HK-2 (cell line): ENCODE results near the gene PPP1R12B.
"Not testable (repeated sequence)": the region's sequence is repeated elsewhere in the genome, so short reads cannot be mapped to it uniquely, and the experiment has no call there.

ENCODE experiments used
- DNase-seq: peaks from one replicate; pipeline ENCODE4 v3.0.0-alpha.2; 2018; ENCODE audit not compliant: unreplicated experiment

Gene PPP1R12B

GRCh38 chr1:202452508-202452907 lies 104.0 kb downstream of the PPP1R12B start:
- DNase-seq: no peak

GRCh38 chr1:202456372-202457169 lies 108.1 kb downstream of the PPP1R12B start:
- not testable (repeated sequence) for DNase-seq

GRCh38 chr1:202458651-202459050 lies 110.2 kb downstream of the PPP1R12B start:
- not testable (repeated sequence) for DNase-seq

- DNase-seq: not testable (repeated sequence)
These were observed 111.1 kb downstream of the PPP1R12B start for GRCh38 chr1:202459470-202460142.

DNA sequence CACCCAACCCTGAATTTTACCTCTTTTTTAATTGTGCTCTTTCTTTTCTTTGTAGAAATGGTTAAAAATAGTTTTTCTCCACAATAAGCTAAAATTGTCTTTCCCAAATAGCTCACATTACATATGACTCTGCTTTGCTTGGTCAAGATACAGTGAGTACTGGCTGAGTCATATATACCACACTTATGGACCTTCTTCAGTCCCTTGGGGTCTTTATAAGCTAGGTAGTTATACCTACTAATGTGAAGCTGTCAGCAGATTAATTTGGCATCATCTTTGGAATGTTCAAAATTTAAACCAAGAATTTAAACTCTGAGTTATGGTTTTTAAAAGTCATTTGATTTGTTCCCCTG lies 111.6 kb downstream of the PPP1R12B start:
- not testable (repeated sequence) for DNase-seq

DNA sequence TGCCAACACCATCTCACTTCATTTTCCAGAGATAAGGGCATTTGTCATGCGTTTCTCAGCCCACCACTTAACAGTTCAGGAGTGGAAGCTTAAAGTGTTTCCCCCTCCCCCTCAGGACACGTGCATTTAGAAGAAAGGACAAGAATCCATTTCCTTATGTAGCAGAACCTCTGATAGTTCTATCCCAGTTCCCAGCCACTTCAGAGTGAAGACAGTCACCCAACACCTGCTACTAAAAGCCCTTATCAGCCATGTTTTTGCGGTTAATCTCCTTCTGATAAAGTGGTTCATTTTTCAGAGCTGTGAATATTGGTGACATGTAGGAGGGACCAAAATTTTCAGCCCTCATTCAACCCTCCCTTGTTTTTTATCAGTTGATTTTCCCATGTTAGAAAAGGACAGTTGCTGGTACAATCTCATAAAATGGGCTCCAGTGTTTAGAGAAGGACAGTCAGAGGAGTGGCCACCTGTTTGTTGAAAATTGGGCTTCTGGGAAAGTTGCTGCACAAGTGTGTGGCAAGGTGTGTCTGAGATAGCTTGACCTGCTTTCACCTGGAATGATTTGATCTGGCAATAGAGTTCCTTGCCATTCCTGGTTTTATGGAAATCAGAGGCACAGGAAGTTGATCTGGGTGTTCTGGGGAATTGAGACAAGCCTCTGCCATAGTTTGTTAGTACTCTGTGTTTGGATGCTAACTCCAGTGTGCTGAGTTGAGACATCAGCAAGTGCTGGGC lies 114.0 kb downstream of the PPP1R12B start:
- no peak for DNase-seq

- not testable (repeated sequence) for DNase-seq
These were observed 115.7 kb downstream of the PPP1R12B start for GRCh38 chr1:202464153-202464742.

GRCh38 chr1:202465644-202466270 lies 117.3 kb downstream of the PPP1R12B start:
- not testable (repeated sequence) for DNase-seq

GRCh38 chr1:202466339-202466738 lies 117.8 kb downstream of the PPP1R12B start:
- not testable (repeated sequence) for DNase-seq

- not testable (repeated sequence) for DNase-seq
These were observed 118.9 kb downstream of the PPP1R12B start for GRCh38 chr1:202467381-202467780.

DNA sequence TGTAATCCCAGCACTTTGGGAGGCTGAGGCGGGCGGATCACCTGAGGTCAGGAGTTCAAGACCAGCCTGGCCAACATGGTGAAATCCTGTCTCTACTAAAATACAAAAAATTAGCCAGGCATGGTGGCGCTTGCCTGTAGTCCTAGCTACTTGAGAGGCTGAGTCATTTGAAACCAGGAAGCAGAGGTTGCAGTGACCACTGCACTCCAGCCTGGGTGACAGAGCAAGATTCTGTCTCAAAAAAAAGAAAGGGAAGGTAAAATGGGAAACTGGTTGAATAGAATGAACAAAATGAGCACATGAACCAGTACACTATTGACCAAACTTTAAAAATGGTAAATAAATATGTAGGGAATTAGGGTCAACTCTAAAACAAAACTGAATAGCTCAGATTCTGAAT lies 120.2 kb downstream of the PPP1R12B start:
- DNase-seq: peak; percentile 24

DNA sequence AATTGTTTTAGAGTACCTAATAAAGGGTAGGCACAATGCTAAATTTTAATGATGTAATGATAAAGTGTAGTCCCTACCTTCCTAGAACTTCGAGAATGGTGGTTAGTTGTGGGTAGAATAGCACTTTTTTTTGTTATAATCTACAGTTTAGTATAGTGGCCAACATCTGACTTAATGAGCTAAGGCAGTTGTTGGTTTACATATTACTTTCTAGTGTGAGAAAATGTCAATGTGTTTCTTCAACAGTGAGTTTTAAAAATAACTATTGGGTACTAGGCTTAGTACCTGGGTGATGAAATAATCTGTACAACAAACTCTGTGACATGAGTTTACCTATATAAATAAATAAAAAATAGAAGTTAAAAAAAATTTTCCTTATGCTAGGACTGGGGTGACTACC lies 120.6 kb downstream of the PPP1R12B start:
- not testable (repeated sequence) for DNase-seq

DNA sequence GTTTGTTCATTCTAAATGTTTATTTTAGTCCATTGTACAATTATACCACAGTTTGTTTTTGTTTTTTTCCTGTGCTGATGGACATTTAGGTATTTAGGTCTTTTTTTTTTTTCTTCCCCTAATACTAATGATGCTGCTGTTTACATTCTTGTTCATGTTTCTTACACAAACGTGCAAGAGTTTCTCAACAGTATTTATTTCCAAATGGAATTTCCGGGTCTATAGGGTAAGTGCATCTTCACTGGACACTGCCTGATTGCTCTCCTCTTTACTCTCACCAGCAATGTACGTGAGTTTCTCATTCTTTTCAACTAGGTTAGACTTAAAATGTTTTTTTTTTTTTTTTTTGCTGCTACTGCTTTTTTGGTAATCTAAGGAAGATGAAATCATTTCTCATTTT lies 122.7 kb downstream of the PPP1R12B start:
- DNase-seq: no peak

DNA sequence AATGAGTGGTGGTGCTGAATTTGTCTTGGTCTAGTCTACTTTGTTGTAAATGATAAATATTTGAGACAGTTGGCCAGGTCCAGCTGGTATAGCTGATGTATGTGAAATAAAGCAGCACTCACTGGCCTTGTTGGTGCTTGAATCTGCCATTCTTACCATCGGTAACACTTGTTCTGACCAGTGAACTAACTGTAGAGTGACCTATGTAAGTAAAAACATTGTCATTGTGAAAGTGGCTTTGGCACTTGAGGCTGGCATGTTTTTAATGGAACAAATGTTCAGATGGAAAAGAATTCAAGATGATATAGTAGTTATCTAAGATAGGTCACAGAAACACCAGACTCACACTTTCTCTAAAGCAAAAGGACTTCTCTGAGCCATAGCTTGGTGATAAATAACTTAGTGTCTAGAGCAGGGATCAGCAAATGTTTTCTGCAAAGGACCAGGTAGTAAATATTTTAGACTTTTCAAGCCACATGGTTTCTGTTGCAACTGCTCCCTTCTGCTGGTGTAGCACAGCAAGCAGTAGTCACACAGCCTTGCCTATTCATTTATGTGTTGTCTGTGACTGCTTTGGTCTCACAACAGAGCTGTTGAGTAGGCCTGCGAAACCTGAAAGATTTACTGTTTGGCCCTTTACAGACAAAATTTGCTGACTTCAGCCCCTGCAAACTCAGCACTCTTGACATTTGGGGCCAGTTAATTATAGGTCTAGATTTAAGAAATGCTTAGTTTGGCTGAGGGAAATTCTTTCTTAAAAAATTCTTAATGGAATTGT lies 124.0 kb downstream of the PPP1R12B start:
- not testable (repeated sequence) for DNase-seq

DNA sequence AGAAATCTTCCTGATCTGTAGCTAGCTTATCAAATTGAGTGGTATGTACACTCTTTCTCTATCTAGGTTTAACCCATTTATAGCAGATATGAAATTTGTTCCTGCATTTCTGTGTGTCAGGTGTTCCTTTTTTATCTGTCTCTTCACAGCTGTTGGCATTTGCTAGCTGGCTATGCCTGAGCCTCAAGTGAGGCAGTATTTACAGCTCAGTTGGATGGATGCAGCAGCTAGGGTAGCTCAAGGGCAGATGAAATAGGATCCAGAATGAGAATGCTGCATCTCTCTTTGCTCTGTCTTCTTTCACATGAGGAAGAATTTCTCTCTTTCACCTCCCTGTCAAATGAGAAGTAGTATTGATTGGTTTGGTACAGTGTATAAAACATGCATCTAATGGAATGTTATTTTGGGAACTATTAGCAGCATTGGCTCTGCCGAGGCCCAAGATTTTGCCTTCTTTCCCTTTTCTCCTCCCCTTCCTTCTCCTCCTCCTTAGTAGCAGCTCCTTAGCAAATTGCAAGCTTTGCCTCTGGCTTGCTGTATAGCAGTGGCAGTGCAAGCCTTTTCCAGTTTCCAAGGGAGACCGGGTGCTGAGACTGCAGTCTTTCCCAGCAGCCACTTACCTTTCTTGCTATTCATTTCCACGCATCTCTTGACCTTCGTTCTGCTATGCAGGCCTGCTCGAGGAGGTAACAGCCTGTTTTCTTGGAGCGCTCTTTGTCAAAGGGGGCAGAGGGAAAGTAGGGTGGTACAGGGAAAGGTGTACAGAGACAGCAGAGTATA lies 125.0 kb downstream of the PPP1R12B start:
- DNase-seq: not testable (repeated sequence)

DNA sequence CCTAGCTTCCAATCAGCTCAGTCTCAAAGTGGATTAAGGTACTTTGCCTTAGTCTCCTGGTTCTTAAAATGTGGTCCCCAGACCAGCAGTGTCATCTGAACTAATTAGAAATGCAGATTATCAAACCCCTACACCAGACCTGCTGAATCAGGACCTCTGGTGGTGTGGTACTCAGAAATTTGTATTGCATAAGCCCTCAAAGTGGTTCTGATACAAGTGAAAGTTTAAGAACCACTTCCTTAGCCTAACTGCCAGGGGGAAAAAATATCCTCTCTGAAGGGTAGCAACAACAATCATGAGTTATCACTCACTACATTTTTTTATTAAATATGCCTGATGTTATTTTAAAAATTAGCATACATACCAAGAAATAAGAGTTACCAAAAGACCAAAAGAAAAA lies 131.2 kb downstream of the PPP1R12B start:
- DNase-seq: not testable (repeated sequence)

DNA sequence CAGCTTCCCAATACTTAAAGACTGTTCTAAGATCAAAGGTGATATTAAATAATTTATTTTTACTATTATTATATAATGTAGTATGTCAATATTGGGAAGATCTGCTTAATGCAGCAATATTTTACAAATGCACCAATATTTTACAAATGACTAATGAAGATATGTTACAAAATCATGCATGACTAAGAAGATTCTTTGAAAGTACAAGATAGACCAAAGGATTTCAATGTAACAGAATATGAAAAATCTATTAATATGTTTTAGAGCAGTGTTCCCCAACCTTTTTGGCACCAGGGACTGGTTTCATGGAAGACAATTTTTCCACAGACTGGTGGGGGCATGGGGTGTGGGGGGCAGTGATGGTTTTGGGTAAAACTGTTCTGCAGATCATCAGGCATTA lies 132.1 kb downstream of the PPP1R12B start:
- not testable (repeated sequence) for DNase-seq

DNA sequence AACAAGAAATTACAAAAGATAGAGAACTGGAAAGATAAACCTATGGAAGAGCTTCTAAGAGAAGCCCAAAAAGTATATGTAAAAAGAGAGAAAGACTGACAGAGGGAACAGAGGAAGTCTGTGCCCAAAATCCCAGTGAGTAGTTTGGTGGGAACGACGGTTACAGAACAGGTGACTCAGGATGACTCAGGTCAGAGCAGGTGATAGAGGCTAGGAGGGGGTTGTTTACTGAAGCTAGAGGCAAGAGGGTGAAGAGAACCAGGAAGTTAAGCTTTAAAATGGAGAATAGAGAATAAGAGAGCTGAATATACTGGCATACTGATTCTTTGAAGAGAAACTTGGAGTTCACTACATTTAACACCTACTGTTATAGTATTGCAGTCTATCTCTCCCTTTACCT lies 134.9 kb downstream of the PPP1R12B start:
- DNase-seq: peak; percentile 23

GRCh38 chr1:202484032-202484431 lies 135.5 kb downstream of the PPP1R12B start:
- not testable (repeated sequence) for DNase-seq

DNA sequence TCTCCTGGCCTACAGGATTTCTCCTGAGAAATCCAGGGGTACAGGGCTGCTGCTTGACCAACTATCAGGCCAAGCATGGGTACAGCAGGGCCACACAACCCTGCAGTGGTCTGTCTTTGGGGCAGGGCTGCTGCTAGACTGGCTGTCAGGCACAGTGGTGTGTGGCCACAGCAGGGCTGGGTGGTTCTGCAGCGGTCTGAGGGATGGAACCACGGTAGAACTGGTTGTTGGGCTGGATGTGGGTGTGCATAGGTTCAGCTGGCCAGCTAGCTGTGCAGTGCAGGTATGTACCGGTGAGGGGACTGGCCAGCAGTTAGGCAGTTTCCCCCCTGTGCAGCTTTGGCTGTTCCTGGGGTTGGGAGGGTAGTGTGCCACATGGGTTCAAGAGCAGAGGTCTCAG lies 136.3 kb downstream of the PPP1R12B start:
- DNase-seq: not testable (repeated sequence)
